H1 (cell line): Measurements from ENCODE around the gene CCR1. TPM values are rescaled to one million over a fixed set of nuclear protein-coding genes. Genes with fewer than 3 reads are reported as not detected.

ENCODE experiments used
- CTCF ChIA-PET: fragments of 300-600 bp; sonication (Branson Sonifier 250); formaldehyde crosslinking; loops from one replicate; lab custom pipeline; 2021; ENCODE audit not compliant: partially characterized antibody; lab: Charles Lee
- POLR2A ChIA-PET: fragments of 300-600 bp; sonication (Branson Sonifier 250); formaldehyde crosslinking; loops from one replicate; lab custom pipeline; 2021; ENCODE audit warnings: inconsistent platforms; ENCODE audit not compliant: partially characterized antibody; lab: Charles Lee
- DNase-seq, 2 experiments: peaks; one replicate each; pipeline versions ENCODE4 v3.0.0 to v3.0.0-alpha.2; 2010 to 2022; ENCODE audit warnings: low spot score in 2 of 2, low read depth in 1 of 2, mixed read lengths in 1 of 2
- FAIRE-seq: peaks from 2 replicates; lab custom pipeline; 2011; peaks lifted over from hg19 to GRCh38; lab: Jason Lieb, UNC
- H2AFZ ChIP-seq: 2 replicates; pipeline ENCODE4 v1.8.1; 2012; ENCODE audit warnings: low read length, inconsistent platforms
- H2AK5ac ChIP-seq: 2 replicates; pipeline ENCODE4 v1.6.1; 2013; ENCODE audit warnings: low read depth, low read length
- H2BK120ac ChIP-seq: replicated peaks from 2 replicates; pipeline ENCODE3; 2013; ENCODE audit warnings: low read depth, low read length, inconsistent platforms
- H2BK12ac ChIP-seq: 2 replicates; pipeline ENCODE4 v1.6.1; 2013; ENCODE audit warnings: low read depth, low read length
- H2BK15ac ChIP-seq: 2 replicates; pipeline ENCODE4 v1.6.1; 2013; ENCODE audit warnings: low read length
- H2BK20ac ChIP-seq: 2 replicates; pipeline ENCODE4 v1.6.1; 2013; ENCODE audit warnings: low read length
- H2BK5ac ChIP-seq: 2 replicates; pipeline ENCODE4 v1.6.1; 2013; ENCODE audit warnings: low read depth, low read length
- H3K14ac ChIP-seq: 2 replicates; pipeline ENCODE4 v1.6.1; 2013; ENCODE audit warnings: inconsistent platforms; ENCODE audit not compliant: insufficient read length
- H3K18ac ChIP-seq: 2 replicates; pipeline ENCODE4 v1.6.1; 2013; ENCODE audit warnings: low read length; ENCODE audit errors: extremely low read depth
- H3K23ac ChIP-seq: 2 replicates; pipeline ENCODE4 v1.6.1; 2013; ENCODE audit warnings: inconsistent platforms; ENCODE audit not compliant: insufficient read length
- H3K23me2 ChIP-seq: 2 replicates; pipeline ENCODE4 v1.6.1; 2013; ENCODE audit warnings: low read depth, low read length
- H3K27ac ChIP-seq: 2 replicates; pipeline ENCODE4 v1.6.1; 2011; ENCODE audit warnings: low read depth, low read length, inconsistent platforms
- H3K27me3 ChIP-seq, 4 experiments: replicated peaks in 1 of 4; 1 replicate in 1 of 4; 2 replicates in 3 of 4; pipeline versions ENCODE4 v1.6.1 to v1.8.1; 2011 to 2013; ENCODE audit warnings: low read length in 3 of 4, mild to moderate bottlenecking in 3 of 4, inconsistent platforms in 2 of 4, mixed read lengths in 2 of 4, moderate library complexity in 1 of 4; ENCODE audit not compliant: control insufficient read depth in 3 of 4, insufficient read depth in 3 of 4; ENCODE audit errors: extremely low read depth in 1 of 4
- H3K36me3 ChIP-seq, 4 experiments: 2 replicates each; pipeline versions ENCODE4 v1.6.1 to v1.8.1; 2011 to 2013; ENCODE audit warnings: mild to moderate bottlenecking in 4 of 4, low read length in 3 of 4, moderate library complexity in 2 of 4, control low read depth in 1 of 4, inconsistent platforms in 1 of 4; ENCODE audit not compliant: insufficient read depth in 4 of 4, control insufficient read depth in 2 of 4
- H3K4ac ChIP-seq: replicated peaks from 2 replicates; pipeline ENCODE3; 2013; ENCODE audit warnings: low read length, low read depth, mixed read lengths, inconsistent platforms; ENCODE audit not compliant: insufficient read length
- H3K4me1 ChIP-seq, 4 experiments: replicated peaks in 1 of 4; 1 replicate in 1 of 4; 2 replicates in 3 of 4; pipeline versions ENCODE4 v1.6.1 to v1.8.1; 2011 to 2013; ENCODE audit warnings: low read length in 3 of 4, inconsistent platforms in 2 of 4, mixed read lengths in 1 of 4; ENCODE audit not compliant: insufficient read depth in 4 of 4, control insufficient read depth in 3 of 4
- H3K4me2 ChIP-seq, 2 experiments: 2 replicates each; pipeline versions ENCODE4 v1.6.1 to v1.8.1; 2011 to 2013; ENCODE audit warnings: low read depth in 2 of 2, low read length in 2 of 2, control low read depth in 1 of 2, inconsistent platforms in 1 of 2, mild to moderate bottlenecking in 1 of 2; ENCODE audit not compliant: insufficient read depth in 1 of 2
- H3K4me3 ChIP-seq, 4 experiments: fragments of 200-600, 300-600 bp in 1 of 4; sonication (generic), shearing (Covaris generic), sonication (Bioruptor Twin) in 1 of 4; 2 replicates each; pipeline versions ENCODE4 v1.5.1 to v1.8.1; 2011 to 2016; ENCODE audit warnings: low read length in 4 of 4, low read depth in 3 of 4, control low read depth in 2 of 4, inconsistent platforms in 2 of 4, mild to moderate bottlenecking in 2 of 4, mixed read lengths in 1 of 4, moderate library complexity in 1 of 4; ENCODE audit not compliant: insufficient read depth in 2 of 4; ENCODE audit errors: extremely low read depth in 1 of 4
- H3K56ac ChIP-seq: replicated peaks from 2 replicates; pipeline ENCODE3; 2013; ENCODE audit warnings: low read depth, mild to moderate bottlenecking, mixed read lengths, low read length, inconsistent platforms; ENCODE audit not compliant: insufficient read length
- H3K79me1 ChIP-seq: 2 replicates; pipeline ENCODE4 v1.6.1; 2013; ENCODE audit warnings: low read depth, low read length, control low read depth
- H3K79me2 ChIP-seq, 2 experiments: 2 replicates each; pipeline versions ENCODE4 v1.6.1 to v1.8.1; 2012 to 2013; ENCODE audit warnings: low read length in 2 of 2, mild to moderate bottlenecking in 2 of 2, inconsistent platforms in 1 of 2; ENCODE audit not compliant: insufficient read depth in 2 of 2, control insufficient read depth in 1 of 2
- H3K9ac ChIP-seq, 4 experiments: replicated peaks in 1 of 4; 1 replicate in 1 of 4; 2 replicates in 3 of 4; pipeline versions ENCODE4 v1.6.1 to v1.8.1; 2011 to 2013; ENCODE audit warnings: low read depth in 3 of 4, low read length in 3 of 4, control low read depth in 2 of 4, mild to moderate bottlenecking in 2 of 4, moderate library complexity in 2 of 4, inconsistent platforms in 1 of 4; ENCODE audit errors: extremely low read depth in 1 of 4
- H3K9me3 ChIP-seq, 2 experiments: 2 replicates each; pipeline versions ENCODE4 v1.6.1 to v1.8.1; 2012 to 2013; ENCODE audit warnings: mild to moderate bottlenecking in 2 of 2, moderate library complexity in 2 of 2, control low read depth in 1 of 2, inconsistent platforms in 1 of 2, low read depth in 1 of 2, low read length in 1 of 2, mixed read lengths in 1 of 2; ENCODE audit not compliant: insufficient read depth in 2 of 2
- H4K20me1 ChIP-seq, 2 experiments: replicated peaks in 1 of 2; 2 replicates each; pipeline versions ENCODE3 to v1.8.1; 2011 to 2013; ENCODE audit warnings: inconsistent platforms in 2 of 2, low read length in 2 of 2, mild to moderate bottlenecking in 1 of 2; ENCODE audit not compliant: insufficient read depth in 2 of 2, control insufficient read depth in 1 of 2
- H4K5ac ChIP-seq: 2 replicates; pipeline ENCODE4 v1.6.1; 2013; ENCODE audit warnings: low read length, low read depth, mixed read lengths, inconsistent platforms; ENCODE audit not compliant: insufficient read length
- H4K8ac ChIP-seq: 2 replicates; pipeline ENCODE4 v1.8.0; 2013; ENCODE audit warnings: mild to moderate bottlenecking, moderate library complexity, low read length, inconsistent platforms; ENCODE audit not compliant: insufficient read depth; ENCODE audit errors: extremely low read depth
- H4K91ac ChIP-seq: replicated peaks from 2 replicates; pipeline ENCODE3; 2013; ENCODE audit warnings: low read length, mixed read lengths, inconsistent platforms; ENCODE audit not compliant: insufficient read length
- ATF2 ChIP-seq: IDR thresholded peaks from 2 replicates; pipeline ENCODE4 v1.6.1; 2012; ENCODE audit warnings: low read length, inconsistent platforms
- NANOG ChIP-seq: IDR thresholded peaks from 2 replicates; pipeline ENCODE4 v1.6.1; 2011; ENCODE audit warnings: low read length, low read depth, mild to moderate bottlenecking, inconsistent platforms; ENCODE audit not compliant: insufficient read depth, poor library complexity, severe bottlenecking
- WGBS, 2 experiments: shearing (Covaris generic) in 1 of 2; methylation state at CpG; one replicate each; pipeline versions ENCODE4 v1.1.6 to v1.1.7; 2013 to 2015; ENCODE audit warnings: low lambda C conversion rate in 2 of 2, mixed read lengths in 2 of 2, inconsistent platforms in 1 of 2, low coverage in 1 of 2, missing lambda C conversion rate in 1 of 2; ENCODE audit not compliant: insufficient replicate concordance in 2 of 2, insufficient coverage in 1 of 2, insufficient read length in 1 of 2; ENCODE audit errors: extremely low coverage in 1 of 2, missing lambda C conversion rate in 1 of 2; 5-methylcytosine and 5-hydroxymethylcytosine counted together
- polyA plus RNA-seq, 7 experiments: library from polyadenylated mRNA; depleted of rRNA in 3 of 7; stranded (reverse) in 5 of 7; unstranded in 2 of 7; fragments of >200 nt in 5 of 7; fragments of 200-250 nt in 2 of 7; gene quantifications; 1 replicate in 5 of 7; 2 replicates in 1 of 7; 4 replicates in 1 of 7; pipeline versions ENCODE4 v1.2.1 to v1.2.3, GENCODE V29; 2011 to 2013; ENCODE audit warnings: missing spikeins in 2 of 7, mixed read lengths in 2 of 7
- total RNA-seq: library from RNA; stranded (reverse); fragmentation: NEBNext Ultra II Directional; extraction: Animal tissue kit (Norgen Biotek cat#: 25700); gene quantifications from 2 replicates; pipeline ENCODE4 v1.2.1, GENCODE V29; 2021

The CCR1 gene
- total and polyA plus RNA-seq, 2 of the 8 experiments (the other 6 are each of a cell fraction or from before 2014, with no cell fraction given): not detected

- DNase-seq (no peak), FAIRE-seq (no peak)
- Histone ChIP-seq H2BK5ac (no peak overlapping the region), H3K4me2 (no peak overlapping the region), H3K18ac (no peak overlapping the region), H2AFZ (no peak overlapping the region), H3K27me3 (no peaks in the 10 kb centered on the region), H3K23ac (no peak overlapping the region), H3K27ac (no peak overlapping the region), H4K91ac (no peak overlapping the region), H3K23me2 (no peaks in the 10 kb centered on the region), H3K9me3 (no peaks in the 10 kb centered on the region), H2BK12ac (no peak overlapping the region), H3K9ac (no peak overlapping the region), H3K56ac (no peak overlapping the region), H4K8ac (no peak overlapping the region), H2BK120ac (no peak overlapping the region), H3K4me1 (peaks cover 0 to 4% (median 1%) of the 10 kb centered on the region in 4 experiments; a peak in 3 of 7 replicates), H3K4ac (no peak overlapping the region), H3K4me3 (no peak overlapping the region), H3K79me2 (no peaks in the 10 kb centered on the region), H3K14ac (no peak overlapping the region), H2AK5ac (no peak overlapping the region), H4K20me1 (no peaks in the 10 kb centered on the region), H3K79me1 (no peaks in the 10 kb centered on the region), H2BK15ac (no peak overlapping the region), H4K5ac (no peak overlapping the region), H3K36me3 (no peaks in the 10 kb centered on the region), H2BK20ac (no peak overlapping the region)
- TF ChIP-seq NANOG (peak; percentile 66), ATF2 (no peak)
- CTCF ChIA-PET: interaction anchor here (0.7 to 2.0 kb wide), 7 partner anchors 18 to 681 kb away, joined by 3 to 9 read pairs (median 3); no protein-coding TSS in a partner anchor
- POLR2A ChIA-PET: no interaction called here
- WGBS, 2 experiments: 85% methylated on average over 3 of the region's 3 CpGs; no CpG with 5 or more reads in 1 of the 2 experiments
Observed at GRCh38 chr3:46239301-46239938, 31.3 kb upstream of the CCR1 start.
